PFSK-1 (cell line): ENCODE data around the gene LRRN4CL. TPM values are rescaled to one million over a fixed set of nuclear protein-coding genes. Genes with fewer than 3 reads are reported as not detected.

Source experiments
- FOXP2 ChIP-seq: optimal IDR thresholded peaks from 2 replicates; pipeline ENCODE3; 2011; ENCODE audit warnings: borderline replicate concordance, control low read depth, inconsistent platforms; ENCODE audit not compliant: insufficient read depth; ENCODE audit errors: extremely low read length, extremely low read depth
- POLR2AphosphoS5 ChIP-seq: IDR thresholded peaks from 2 replicates; pipeline ENCODE4 v1.6.1; 2012; ENCODE audit warnings: low read depth, mild to moderate bottlenecking, control low read depth, low read length, moderate library complexity
- SIN3A ChIP-seq: IDR thresholded peaks from 2 replicates; pipeline ENCODE4 v1.6.1; 2012; ENCODE audit warnings: mild to moderate bottlenecking, low read length, moderate library complexity, borderline replicate concordance; ENCODE audit not compliant: insufficient read depth
- TAF1 ChIP-seq: IDR thresholded peaks from 2 replicates; pipeline ENCODE4 v1.6.1; 2012; ENCODE audit warnings: low read length, control low read depth, borderline replicate concordance; ENCODE audit not compliant: insufficient read depth
- polyA plus RNA-seq: library from polyadenylated mRNA; unstranded; fragments of >200 nt; gene quantifications from one replicate; pipeline ENCODE4 v1.2.1, GENCODE V29; 2012; ENCODE audit warnings: low read depth, missing spikeins; ENCODE audit not compliant: insufficient read length
- TF ChIP-seq, protein P1 (sequence below), 2 experiments: IDR thresholded peaks; 2 replicates each; pipeline versions ENCODE4 v1.6.1 to v1.8.0; 2011 to 2012; ENCODE audit warnings: low read depth in 2 of 2, low read length in 2 of 2, control low read depth in 1 of 2, inconsistent platforms in 1 of 2, mild to moderate bottlenecking in 1 of 2, moderate library complexity in 1 of 2; ENCODE audit not compliant: insufficient read depth in 1 of 2

The LRRN4CL gene
- polyA plus RNA-seq, result 1.6 TPM

DNA sequence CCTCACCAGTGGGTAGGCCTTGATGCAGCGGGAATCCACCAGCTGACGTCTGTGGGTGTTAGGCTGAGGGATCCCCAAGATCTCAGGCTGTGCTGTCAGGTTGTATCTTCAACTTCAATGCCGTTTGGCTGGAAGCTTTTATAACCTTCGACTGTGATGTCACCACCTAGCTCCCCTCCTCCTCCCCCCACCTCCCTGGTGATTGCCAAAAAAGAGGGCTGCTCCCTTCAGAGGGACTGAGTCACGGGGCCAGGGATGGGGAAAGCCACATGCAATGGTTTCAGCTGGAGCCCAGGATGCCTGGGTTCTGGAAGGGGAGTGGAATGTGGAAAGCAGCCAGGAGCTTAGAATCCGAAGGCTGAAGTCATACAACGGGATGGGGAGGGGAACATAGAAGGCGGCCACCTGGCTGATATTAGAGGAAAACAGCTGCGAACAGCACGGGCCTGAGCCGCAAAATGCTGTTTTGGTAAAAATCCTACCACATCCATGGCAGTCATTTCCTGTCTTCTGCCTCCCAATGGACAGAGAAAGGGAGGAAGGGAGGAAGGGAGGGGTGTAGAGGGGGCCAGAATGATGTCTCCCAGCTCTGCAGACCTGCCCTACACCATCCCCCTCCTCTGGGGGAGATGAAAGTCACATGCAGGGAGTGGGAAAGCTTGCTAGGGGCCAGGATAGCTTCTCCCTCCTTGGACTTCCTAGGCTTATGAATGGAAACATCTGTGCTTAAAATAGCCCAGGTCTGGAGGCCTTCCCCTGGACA, at the start of gene LRRN4CL:
Gene LRRN4CL (minus strand): TSS at position 110 of the 763 bp plus-strand sequence. CDS start 1,022 bp downstream, outside the sequence.
- TF ChIP-seq, protein P1, sequence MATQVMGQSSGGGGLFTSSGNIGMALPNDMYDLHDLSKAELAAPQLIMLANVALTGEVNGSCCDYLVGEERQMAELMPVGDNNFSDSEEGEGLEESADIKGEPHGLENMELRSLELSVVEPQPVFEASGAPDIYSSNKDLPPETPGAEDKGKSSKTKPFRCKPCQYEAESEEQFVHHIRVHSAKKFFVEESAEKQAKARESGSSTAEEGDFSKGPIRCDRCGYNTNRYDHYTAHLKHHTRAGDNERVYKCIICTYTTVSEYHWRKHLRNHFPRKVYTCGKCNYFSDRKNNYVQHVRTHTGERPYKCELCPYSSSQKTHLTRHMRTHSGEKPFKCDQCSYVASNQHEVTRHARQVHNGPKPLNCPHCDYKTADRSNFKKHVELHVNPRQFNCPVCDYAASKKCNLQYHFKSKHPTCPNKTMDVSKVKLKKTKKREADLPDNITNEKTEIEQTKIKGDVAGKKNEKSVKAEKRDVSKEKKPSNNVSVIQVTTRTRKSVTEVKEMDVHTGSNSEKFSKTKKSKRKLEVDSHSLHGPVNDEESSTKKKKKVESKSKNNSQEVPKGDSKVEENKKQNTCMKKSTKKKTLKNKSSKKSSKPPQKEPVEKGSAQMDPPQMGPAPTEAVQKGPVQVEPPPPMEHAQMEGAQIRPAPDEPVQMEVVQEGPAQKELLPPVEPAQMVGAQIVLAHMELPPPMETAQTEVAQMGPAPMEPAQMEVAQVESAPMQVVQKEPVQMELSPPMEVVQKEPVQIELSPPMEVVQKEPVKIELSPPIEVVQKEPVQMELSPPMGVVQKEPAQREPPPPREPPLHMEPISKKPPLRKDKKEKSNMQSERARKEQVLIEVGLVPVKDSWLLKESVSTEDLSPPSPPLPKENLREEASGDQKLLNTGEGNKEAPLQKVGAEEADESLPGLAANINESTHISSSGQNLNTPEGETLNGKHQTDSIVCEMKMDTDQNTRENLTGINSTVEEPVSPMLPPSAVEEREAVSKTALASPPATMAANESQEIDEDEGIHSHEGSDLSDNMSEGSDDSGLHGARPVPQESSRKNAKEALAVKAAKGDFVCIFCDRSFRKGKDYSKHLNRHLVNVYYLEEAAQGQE (IDR thresholded peaks at IDR 0.05; ENCODE audit: insufficient read depth in 1 of 2, low read depth in 2 of 2, low read length in 2 of 2), result no peak; a peak in 1 of 4 replicates
- TF ChIP-seq SIN3A, result peak; percentile 80; the same call in 1 of the 2 replicates

DNA sequence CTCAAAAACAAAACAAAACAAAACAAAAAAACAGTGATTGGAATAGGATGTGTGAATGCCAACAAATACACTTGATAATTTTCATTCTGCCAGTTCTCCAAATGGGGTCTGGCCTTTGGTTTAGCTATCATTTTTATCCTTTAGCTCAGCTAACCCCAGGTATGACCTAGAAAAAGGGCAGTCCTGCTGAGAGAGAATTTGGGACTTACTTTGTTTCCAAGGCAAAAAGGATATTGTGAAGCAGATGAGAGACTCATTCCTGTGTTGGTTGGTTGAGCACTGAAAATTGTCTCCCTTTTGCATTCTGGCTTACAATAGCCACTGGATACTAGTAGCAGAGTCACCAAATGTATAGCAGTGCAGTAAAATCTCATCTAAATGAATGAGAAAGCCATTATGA, 47.9 kb upstream of the LRRN4CL start:
- TF ChIP-seq POLR2AphosphoS5 (no peak), TAF1 (no peak), SIN3A (no peak), FOXP2 (no peak)
- TF ChIP-seq, protein P1 (IDR thresholded peaks at IDR 0.05; ENCODE audit: insufficient read depth in 1 of 2, low read depth in 2 of 2, low read length in 2 of 2), result no peak

DNA sequence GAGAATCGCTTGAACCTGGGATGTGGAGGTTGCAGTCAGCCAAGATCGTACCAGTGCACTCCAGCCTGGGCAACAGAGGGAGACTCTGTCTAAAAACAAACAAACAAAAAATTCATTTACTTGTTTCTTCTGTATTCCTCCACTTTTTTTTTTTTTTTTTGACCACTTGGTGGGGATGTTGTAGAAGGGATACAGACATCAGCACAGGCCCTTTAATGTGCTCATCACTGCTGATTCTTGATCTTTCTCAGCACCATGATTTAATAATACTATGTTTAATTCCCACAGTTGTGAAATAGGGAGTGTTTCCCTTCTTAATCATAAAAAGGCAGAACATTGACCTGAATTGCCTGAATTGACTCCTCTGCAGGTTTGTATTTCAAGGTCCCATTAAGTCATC, 43.5 kb upstream of the LRRN4CL start:
- TF ChIP-seq POLR2AphosphoS5 (no peak), FOXP2 (no peak), TAF1 (no peak), SIN3A (no peak)
- TF ChIP-seq, protein P1 (IDR thresholded peaks at IDR 0.05; ENCODE audit: insufficient read depth in 1 of 2, low read depth in 2 of 2, low read length in 2 of 2), result no peak

DNA sequence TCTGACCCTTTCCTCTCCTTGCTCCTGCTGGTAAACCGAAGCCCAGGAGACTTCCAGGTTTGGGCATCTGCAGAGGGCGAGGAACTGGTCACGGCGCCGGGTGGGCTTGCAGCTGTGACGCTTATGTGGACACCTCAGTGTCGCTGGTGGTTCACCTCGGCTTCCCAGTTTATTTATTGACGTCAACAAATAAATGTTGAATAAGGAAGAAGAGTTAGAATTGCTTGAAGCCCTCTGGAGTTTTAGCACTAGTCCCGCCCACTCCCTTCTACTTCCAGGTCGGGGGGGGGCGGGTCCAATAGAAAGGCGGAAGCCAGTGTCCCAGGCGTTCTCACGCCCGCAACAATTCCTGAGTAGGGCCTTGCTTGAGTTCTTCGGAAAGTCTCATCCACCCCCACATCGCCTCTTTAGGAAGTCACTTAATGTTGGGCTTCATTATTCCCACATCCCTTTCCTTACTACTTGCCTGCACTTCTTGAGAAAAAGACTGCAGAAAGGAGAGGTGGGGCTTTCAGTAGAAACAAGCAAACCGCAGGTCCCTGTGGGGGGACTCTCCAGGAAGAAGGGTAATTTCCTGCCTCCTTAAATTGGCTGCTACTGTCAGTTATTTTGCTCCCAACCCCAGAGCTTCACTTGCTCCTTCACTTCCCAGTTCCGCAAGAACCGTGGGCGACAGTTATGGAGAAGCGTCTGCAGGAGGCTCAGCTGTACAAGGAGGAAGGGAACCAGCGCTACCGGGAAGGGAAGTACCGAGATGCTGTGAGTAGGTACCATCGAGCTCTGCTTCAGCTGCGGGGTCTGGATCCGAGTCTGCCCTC, 39.0 kb upstream of the LRRN4CL start, which contains the start of gene TTC9C:
Gene TTC9C (plus strand): TSS at position 316 of the 818 bp plus-strand sequence. CDS start 363 bp downstream, at position 679.
- peak; percentile 71; the same call in 1 of the 2 replicates for TF ChIP-seq POLR2AphosphoS5
- TF ChIP-seq, protein P1 (IDR thresholded peaks at IDR 0.05; ENCODE audit: insufficient read depth in 1 of 2, low read depth in 2 of 2, low read length in 2 of 2), result 0 out of 4 replicates have a peak, but pooled peaks of 1 of the 2 experiments have one; percentile 5
- TF ChIP-seq TAF1, result peak; percentile 72
- TF ChIP-seq FOXP2, result peak; percentile 28
- TF ChIP-seq SIN3A, result peak; percentile 76; the same call in 1 of the 2 replicates
